HepG2 (cell line): Measurements from ENCODE around the gene SLC6A9. TPM values are rescaled to one million over a fixed set of nuclear protein-coding genes. Genes with fewer than 3 reads are reported as not detected.

Experiments
- ATAC-seq: fragments of 200-7000 bp; cut with Tn5 transposase; 3 replicates; pipeline ENCODE4 v1.9.1; 2020; ENCODE audit warnings: mild to moderate bottlenecking, moderate library complexity
- BruUV-seq: library from RNA; stranded (reverse); fragments of 400-500 nt; replicated peaks from 2 replicates; lab custom pipeline; 2021; lab: Mats Ljungman, UMichigan
- CTCF ChIA-PET: fragments of 300-600 bp; formaldehyde crosslinking; extraction: SDS; loops from one replicate; lab custom pipeline; 2021; ENCODE audit warnings: low total read pairs, inconsistent platforms, low intra/inter-chr PET ratio; lab: Yijun Ruan, JAX
- POLR2A ChIA-PET: fragments of 350-600 bp; sonication (Branson Sonifier 250); formaldehyde crosslinking; loops from one replicate; lab custom pipeline; 2020; ENCODE audit warnings: antibody characterized with exemption, inconsistent platforms; lab: Yijun Ruan, JAX
- DNase-seq: peaks from one replicate; pipeline ENCODE4 v3.0.0-alpha.2; 2015; ENCODE audit warnings: low spot score
- FAIRE-seq: peaks from 3 replicates; lab custom pipeline; 2011; peaks lifted over from hg19 to GRCh38; lab: Jason Lieb, UNC
- H2AFZ ChIP-seq: one replicate; pipeline ENCODE4 v1.6.1; 2011; ENCODE audit warnings: low read length, inconsistent platforms
- H3K27ac ChIP-seq: fragments of 300-600 bp; 3 replicates; pipeline ENCODE4 v1.8.0; 2011; ENCODE audit warnings: mixed run types, mild to moderate bottlenecking, mixed read lengths, low read length, inconsistent platforms; ENCODE audit not compliant: insufficient read depth; ENCODE audit errors: extremely low read length
- H3K27me3 ChIP-seq, 2 experiments: fragments of 200-600 bp in 1 of 2; 2 replicates in 1 of 2; 3 replicates in 1 of 2; pipeline versions ENCODE4 v1.6.0 to v1.8.0; 2011; ENCODE audit warnings: low read length in 2 of 2, mild to moderate bottlenecking in 2 of 2, moderate library complexity in 2 of 2, inconsistent platforms in 1 of 2; ENCODE audit not compliant: insufficient read depth in 2 of 2, control insufficient read depth in 1 of 2
- H3K36me3 ChIP-seq, 2 experiments: fragments of 200-600 bp in 1 of 2; replicated peaks in 1 of 2; 2 replicates in 1 of 2; 3 replicates in 1 of 2; pipeline versions ENCODE4 v1.5.1 to v1.8.0; 2011; ENCODE audit warnings: low read length in 2 of 2, inconsistent platforms in 1 of 2; ENCODE audit not compliant: insufficient read depth in 2 of 2, control insufficient read depth in 1 of 2
- H3K4me1 ChIP-seq: 2 replicates; pipeline ENCODE4 v1.5.1; 2012; ENCODE audit warnings: low read length, inconsistent platforms; ENCODE audit not compliant: insufficient read depth
- H3K4me2 ChIP-seq: 2 replicates; pipeline ENCODE4 v1.6.0; 2011; ENCODE audit warnings: low read depth, low read length, inconsistent platforms
- H3K4me3 ChIP-seq, 3 experiments: fragments of 200-600 bp in 1 of 3; sonication (generic), shearing (Covaris generic) in 1 of 3; replicated peaks in 1 of 3; 2 replicates each; pipeline ENCODE4 v1.5.1; 2011 to 2016; ENCODE audit warnings: low read length in 3 of 3, inconsistent platforms in 2 of 3, low read depth in 2 of 3, mild to moderate bottlenecking in 2 of 3, control low read depth in 1 of 3, mixed read lengths in 1 of 3; ENCODE audit not compliant: insufficient read depth in 1 of 3
- H3K79me2 ChIP-seq: one replicate; pipeline ENCODE4 v1.6.1; 2011; ENCODE audit warnings: low read length, inconsistent platforms; ENCODE audit not compliant: insufficient read depth
- H3K9ac ChIP-seq: 2 replicates; pipeline ENCODE4 v1.6.0; 2011; ENCODE audit warnings: mild to moderate bottlenecking, low read depth, low read length, inconsistent platforms; ENCODE audit not compliant: insufficient read depth
- H3K9me3 ChIP-seq: 2 replicates; pipeline ENCODE4 v1.5.1; 2012; ENCODE audit warnings: mild to moderate bottlenecking, low read length
- H4K20me1 ChIP-seq: 2 replicates; pipeline ENCODE4 v1.6.0; 2011; ENCODE audit warnings: inconsistent platforms, mild to moderate bottlenecking, low read length, moderate library complexity; ENCODE audit not compliant: insufficient read depth
- ARNT2 ChIP-seq: sonication (generic); formaldehyde crosslinking; IDR thresholded peaks from 2 replicates; pipeline ENCODE4 v1.8.0; 2022; ENCODE audit warnings: mild to moderate bottlenecking, low read depth, missing genetic modification reagents, moderate library complexity
- ARNTL ChIP-seq: sonication (generic); formaldehyde crosslinking; IDR thresholded peaks from 2 replicates; pipeline ENCODE4 v1.4.0; 2020; ENCODE audit warnings: mild to moderate bottlenecking, missing genetic modification reagents
- ASH2L ChIP-seq: fragments of 300-600, 200-600 bp; sonication (generic); IDR thresholded peaks from 2 replicates; pipeline ENCODE4 v1.7.0; 2017; ENCODE audit warnings: low read depth, mild to moderate bottlenecking, moderate library complexity, mixed read lengths, low read length; ENCODE audit not compliant: insufficient read length
- CREB1 ChIP-seq, 2 experiments: fragments of 450-650 bp in 1 of 2; IDR thresholded peaks; 2 replicates each; pipeline ENCODE4 v1.6.1; 2016 to 2017; ENCODE audit warnings: control low read depth in 1 of 2, mild to moderate bottlenecking in 1 of 2, missing compliant biosample characterization in 1 of 2, missing genetic modification characterization in 1 of 2
- EHMT2 ChIP-seq: fragments of 200-600 bp; sonication (generic); IDR thresholded peaks from 2 replicates; pipeline ENCODE4 v1.7.0; 2017; ENCODE audit warnings: antibody characterized with exemption, low read depth, low read length, borderline replicate concordance
- KDM5B ChIP-seq: sonication (generic); formaldehyde crosslinking; IDR thresholded peaks from 2 replicates; pipeline ENCODE4 v1.4.0; 2020; ENCODE audit warnings: missing genetic modification reagents, mild to moderate bottlenecking, borderline replicate concordance
- MEIS2 ChIP-seq: sonication (generic); formaldehyde crosslinking; IDR thresholded peaks from 2 replicates; pipeline ENCODE4 v1.9.0; 2021; ENCODE audit warnings: mild to moderate bottlenecking, missing genetic modification reagents
- SAP130 ChIP-seq: IDR thresholded peaks from 2 replicates; pipeline ENCODE4 v1.6.1; 2016; ENCODE audit warnings: low read depth
- TBP ChIP-seq: sonication (generic); formaldehyde crosslinking; IDR thresholded peaks from 2 replicates; pipeline ENCODE4 v1.5.0; 2020; ENCODE audit warnings: missing genetic modification reagents
- TEAD3 ChIP-seq: optimal IDR thresholded peaks from 2 replicates; pipeline ENCODE3; 2016; ENCODE audit warnings: borderline replicate concordance
- ZNF331 ChIP-seq: sonication (generic); formaldehyde crosslinking; IDR thresholded peaks from 2 replicates; pipeline ENCODE4 v1.4.0; 2020; ENCODE audit warnings: missing genetic modification reagents
- ZNF343 ChIP-seq: sonication (generic); formaldehyde crosslinking; IDR thresholded peaks from 2 replicates; pipeline ENCODE4 v1.4.0; 2020; ENCODE audit warnings: mild to moderate bottlenecking, missing genetic modification reagents
- ZNF430 ChIP-seq: sonication (generic); formaldehyde crosslinking; IDR thresholded peaks from 2 replicates; pipeline ENCODE4 v1.9.0; 2021; ENCODE audit warnings: mild to moderate bottlenecking, missing genetic modification reagents
- ZNF431 ChIP-seq: sonication (generic); formaldehyde crosslinking; IDR thresholded peaks from 2 replicates; pipeline ENCODE4 v1.9.0; 2022; ENCODE audit warnings: missing genetic modification reagents, low read depth, mild to moderate bottlenecking, borderline replicate concordance
- ZNF558 ChIP-seq: sonication (generic); formaldehyde crosslinking; IDR thresholded peaks from 2 replicates; pipeline ENCODE4 v1.9.0; 2022; ENCODE audit warnings: mild to moderate bottlenecking, missing genetic modification reagents, borderline replicate concordance
- ZNF605 ChIP-seq: sonication (generic); formaldehyde crosslinking; IDR thresholded peaks from 2 replicates; pipeline ENCODE4 v1.8.0; 2022; ENCODE audit warnings: mild to moderate bottlenecking, missing genetic modification reagents
- ZNF672 ChIP-seq: sonication (generic); formaldehyde crosslinking; IDR thresholded peaks from 2 replicates; pipeline ENCODE4 v1.8.1; 2022; ENCODE audit warnings: missing genetic modification reagents
- WGBS: methylation state at CpG from one replicate; pipeline ENCODE4 v1.1.6; 2017; ENCODE audit warnings: low lambda C conversion rate; 5-methylcytosine and 5-hydroxymethylcytosine counted together
- in situ Hi-C: cut with HindIII; loops from 2 replicates; pipeline ENCODE4 v1.10.0; 2017; ENCODE audit warnings: low pct_unique_long_range_greater_than_20kb; ENCODE audit not compliant: extremely low pct_ligation_motif_present
- intact Hi-C: fragments of 100-400 bp; cut with micrococcal nuclease; formaldehyde crosslinking; loops from one replicate; pipeline ENCODE4 v1.10.0; 2022; ENCODE audit not compliant: unreplicated experiment
- polyA plus RNA-seq, 8 experiments: library from polyadenylated mRNA; depleted of rRNA in 3 of 8; stranded (reverse) in 7 of 8; unstranded in 1 of 8; fragments of >200 nt; fragmentation: Illumina TruSeq in 4 of 8; extraction: Trizol in 4 of 8; gene quantifications; 2 replicates each; pipeline versions ENCODE4 v1.2.1 to v1.2.3, GENCODE V29; 2011 to 2016; ENCODE audit warnings: low read depth in 4 of 8, missing spikeins in 1 of 8, mixed read lengths in 1 of 8; ENCODE audit not compliant: insufficient read depth in 1 of 8
- total RNA-seq, 5 experiments: library from RNA; depleted of rRNA; stranded (reverse); fragments of >200 nt; fragmentation: Illumina TruSeq; extraction: Trizol; gene quantifications; 2 replicates each; pipeline ENCODE4 v1.2.3, GENCODE V29; 2016; ENCODE audit warnings: low read depth in 1 of 5
- TF ChIP-seq, protein P1 (sequence below): IDR thresholded peaks from 2 replicates; pipeline ENCODE4 v1.6.1; 2012; ENCODE audit warnings: inconsistent platforms
- TF ChIP-seq, protein P2 (sequence below): sonication (generic); formaldehyde crosslinking; conservative IDR thresholded peaks from 2 replicates; pipeline ENCODE4 v1.4.0; 2020; ENCODE audit warnings: missing genetic modification reagents
- TF ChIP-seq, protein P3 (sequence below): sonication (generic); formaldehyde crosslinking; IDR thresholded peaks from 2 replicates; pipeline ENCODE4 v1.5.0; 2020; ENCODE audit warnings: mild to moderate bottlenecking, missing genetic modification reagents

Gene SLC6A9
- total and polyA plus RNA-seq, 2 of the 13 experiments (the other 11 are each of a cell fraction or from before 2014, with no cell fraction given) = 8.5 to 9.9 TPM

GRCh38 chr1:43978264-43978550 lies 53.1 kb downstream of the SLC6A9 start:
- Histone ChIP-seq H3K9me3 (no peaks in the 10 kb centered on the region), H3K27ac (peak overlapping the region; percentile 88), H3K27me3 (no peaks in the 10 kb centered on the region), H3K4me2 (peak overlapping the region; percentile 81), H3K9ac (peak overlapping the region; percentile 66), H3K36me3 (peaks cover 7 to 28% of the 10 kb centered on the region in 2 experiments), H3K4me3 (peak overlapping the region; percentile 84 to 87 (median 84); a peak in 5 of 6 replicates), H2AFZ (no peak overlapping the region), H4K20me1 (peaks cover 4% of the 10 kb centered on the region; the same call in 1 of the 2 replicates), H3K4me1 (peaks cover 76% of the 10 kb centered on the region), H3K79me2 (peaks cover 54% of the 10 kb centered on the region)
- ATAC-seq (peak; percentile 18), FAIRE-seq (no peak), DNase-seq (peak; percentile 56)
- intact Hi-C loops = no loop called here
- POLR2A ChIA-PET = interaction anchor here (0.7 to 2.4 kb wide), 12 partner anchors 8 to 328 kb away, joined by 3 to 32 read pairs (median 5); partner anchors contain the start of genes DPH2, IPO13, KDM4A and SLC6A9
- in situ Hi-C loops = no loop called here
- TSS peak; percentile 74 for BruUV-seq
- CTCF ChIA-PET = no interaction called here
- WGBS = 7% methylated on average over 5 of the region's 5 CpGs
- TF ChIP-seq ZNF343 = 0 out of 2 replicates have a peak, but pooled peaks have one; percentile 20
- TF ChIP-seq ARNTL (CRISPR knock-in tag) = no peak
- TF ChIP-seq TEAD3 (CRISPR knock-in tag) = peak; percentile 56
- TF ChIP-seq ARNT2 = peak; percentile 41; the same call in 1 of the 2 replicates
- TF ChIP-seq SAP130 (CRISPR knock-in tag) = no peak; the same call in 1 of the 2 replicates
- TF ChIP-seq ZNF331 (CRISPR knock-in tag) = peak; percentile 37; the same call in 1 of the 2 replicates
- no peak for TF ChIP-seq KDM5B (CRISPR knock-in tag)
- TF ChIP-seq ZNF431 (CRISPR knock-in tag) = peak; percentile 55; the same call in 1 of the 2 replicates
- no peak for TF ChIP-seq CREB1 (IDR thresholded peaks at IDR 0.05)
- TF ChIP-seq CREB1 (CRISPR knock-in tag; IDR thresholded peaks at IDR 0.05) = peak; percentile 40; the same call in 1 of the 2 replicates
- TF ChIP-seq TBP = no peak
- TF ChIP-seq ZNF672 = no peak
- TF ChIP-seq, protein P1, sequence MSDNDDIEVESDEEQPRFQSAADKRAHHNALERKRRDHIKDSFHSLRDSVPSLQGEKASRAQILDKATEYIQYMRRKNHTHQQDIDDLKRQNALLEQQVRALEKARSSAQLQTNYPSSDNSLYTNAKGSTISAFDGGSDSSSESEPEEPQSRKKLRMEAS = 0 out of 2 replicates have a peak, but pooled peaks have one; percentile 17
- TF ChIP-seq, protein P2, sequence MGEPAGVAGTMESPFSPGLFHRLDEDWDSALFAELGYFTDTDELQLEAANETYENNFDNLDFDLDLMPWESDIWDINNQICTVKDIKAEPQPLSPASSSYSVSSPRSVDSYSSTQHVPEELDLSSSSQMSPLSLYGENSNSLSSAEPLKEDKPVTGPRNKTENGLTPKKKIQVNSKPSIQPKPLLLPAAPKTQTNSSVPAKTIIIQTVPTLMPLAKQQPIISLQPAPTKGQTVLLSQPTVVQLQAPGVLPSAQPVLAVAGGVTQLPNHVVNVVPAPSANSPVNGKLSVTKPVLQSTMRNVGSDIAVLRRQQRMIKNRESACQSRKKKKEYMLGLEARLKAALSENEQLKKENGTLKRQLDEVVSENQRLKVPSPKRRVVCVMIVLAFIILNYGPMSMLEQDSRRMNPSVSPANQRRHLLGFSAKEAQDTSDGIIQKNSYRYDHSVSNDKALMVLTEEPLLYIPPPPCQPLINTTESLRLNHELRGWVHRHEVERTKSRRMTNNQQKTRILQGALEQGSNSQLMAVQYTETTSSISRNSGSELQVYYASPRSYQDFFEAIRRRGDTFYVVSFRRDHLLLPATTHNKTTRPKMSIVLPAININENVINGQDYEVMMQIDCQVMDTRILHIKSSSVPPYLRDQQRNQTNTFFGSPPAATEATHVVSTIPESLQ (CRISPR knock-in tag) = no peak
- TF ChIP-seq EHMT2 = no peak
- no peak for TF ChIP-seq MEIS2 (CRISPR knock-in tag)
- TF ChIP-seq, protein P3, sequence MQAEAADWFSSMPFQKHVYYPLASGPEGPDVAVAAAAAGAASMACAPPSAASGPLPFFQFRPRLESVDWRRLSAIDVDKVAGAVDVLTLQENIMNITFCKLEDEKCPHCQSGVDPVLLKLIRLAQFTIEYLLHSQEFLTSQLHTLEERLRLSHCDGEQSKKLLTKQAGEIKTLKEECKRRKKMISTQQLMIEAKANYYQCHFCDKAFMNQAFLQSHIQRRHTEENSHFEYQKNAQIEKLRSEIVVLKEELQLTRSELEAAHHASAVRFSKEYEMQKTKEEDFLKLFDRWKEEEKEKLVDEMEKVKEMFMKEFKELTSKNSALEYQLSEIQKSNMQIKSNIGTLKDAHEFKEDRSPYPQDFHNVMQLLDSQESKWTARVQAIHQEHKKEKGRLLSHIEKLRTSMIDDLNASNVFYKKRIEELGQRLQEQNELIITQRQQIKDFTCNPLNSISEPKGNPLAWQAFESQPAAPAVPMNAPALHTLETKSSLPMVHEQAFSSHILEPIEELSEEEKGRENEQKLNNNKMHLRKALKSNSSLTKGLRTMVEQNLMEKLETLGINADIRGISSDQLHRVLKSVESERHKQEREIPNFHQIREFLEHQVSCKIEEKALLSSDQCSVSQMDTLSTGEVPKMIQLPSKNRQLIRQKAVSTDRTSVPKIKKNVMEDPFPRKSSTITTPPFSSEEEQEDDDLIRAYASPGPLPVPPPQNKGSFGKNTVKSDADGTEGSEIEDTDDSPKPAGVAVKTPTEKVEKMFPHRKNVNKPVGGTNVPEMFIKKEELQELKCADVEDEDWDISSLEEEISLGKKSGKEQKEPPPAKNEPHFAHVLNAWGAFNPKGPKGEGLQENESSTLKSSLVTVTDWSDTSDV (CRISPR knock-in tag) = 0 out of 2 replicates have a peak, but pooled peaks have one; percentile 39
- TF ChIP-seq ZNF605 = peak; percentile 83
- 0 out of 2 replicates have a peak, but pooled peaks have one; percentile 46 for TF ChIP-seq ZNF558 (CRISPR knock-in tag)
- peak; percentile 47 for TF ChIP-seq ASH2L
- TF ChIP-seq ZNF430 = 0 out of 2 replicates have a peak, but pooled peaks have one; percentile 71
